GM12864 (cell line): ENCODE results near the gene SURF2.
A peak's percentile ranks its signal among the peaks of the same experiment; 100 is the strongest.
"Not testable (repeated sequence)": the region's sequence is repeated elsewhere in the genome, so short reads cannot be mapped to it uniquely, and the experiment has no call there.

Experiments
- DNase-seq: peaks from one replicate; pipeline ENCODE4 v3.0.0-alpha.2; 2011; ENCODE audit warnings: low read depth
- H3K4me3 ChIP-seq: 2 replicates; pipeline ENCODE4 v1.5.1; 2011; ENCODE audit warnings: mild to moderate bottlenecking, low read depth, low read length, control low read depth
- TF ChIP-seq, protein P1 (sequence below): IDR thresholded peaks from 2 replicates; pipeline ENCODE4 v1.5.1; 2011; ENCODE audit warnings: low read depth, mild to moderate bottlenecking, moderate library complexity, low read length, control low read depth, inconsistent platforms; ENCODE audit errors: missing control alignments

The SURF2 gene

DNA sequence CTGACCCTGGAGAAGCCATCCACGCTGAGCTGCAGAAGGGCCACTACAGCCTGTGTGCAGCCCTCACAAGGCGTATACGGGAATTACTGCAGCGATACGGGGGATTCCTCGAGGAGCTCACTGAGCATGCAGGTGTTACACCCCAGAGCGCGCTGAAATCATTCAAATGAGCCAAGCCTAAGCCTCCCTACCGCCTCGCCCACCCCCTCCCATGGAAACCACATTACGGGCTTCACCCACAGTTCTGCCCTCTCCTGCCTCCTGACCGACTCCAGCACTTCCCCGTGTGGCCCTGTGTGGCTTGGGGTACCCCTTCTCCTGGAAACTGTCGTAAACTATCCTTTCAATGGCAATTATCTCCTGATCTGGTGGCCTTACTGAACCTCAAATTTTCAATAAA, 33.6 kb upstream of the SURF2 start:
- no peak overlapping the region for H3K4me3 ChIP-seq
- DNase-seq: no peak
- TF ChIP-seq, protein P1, sequence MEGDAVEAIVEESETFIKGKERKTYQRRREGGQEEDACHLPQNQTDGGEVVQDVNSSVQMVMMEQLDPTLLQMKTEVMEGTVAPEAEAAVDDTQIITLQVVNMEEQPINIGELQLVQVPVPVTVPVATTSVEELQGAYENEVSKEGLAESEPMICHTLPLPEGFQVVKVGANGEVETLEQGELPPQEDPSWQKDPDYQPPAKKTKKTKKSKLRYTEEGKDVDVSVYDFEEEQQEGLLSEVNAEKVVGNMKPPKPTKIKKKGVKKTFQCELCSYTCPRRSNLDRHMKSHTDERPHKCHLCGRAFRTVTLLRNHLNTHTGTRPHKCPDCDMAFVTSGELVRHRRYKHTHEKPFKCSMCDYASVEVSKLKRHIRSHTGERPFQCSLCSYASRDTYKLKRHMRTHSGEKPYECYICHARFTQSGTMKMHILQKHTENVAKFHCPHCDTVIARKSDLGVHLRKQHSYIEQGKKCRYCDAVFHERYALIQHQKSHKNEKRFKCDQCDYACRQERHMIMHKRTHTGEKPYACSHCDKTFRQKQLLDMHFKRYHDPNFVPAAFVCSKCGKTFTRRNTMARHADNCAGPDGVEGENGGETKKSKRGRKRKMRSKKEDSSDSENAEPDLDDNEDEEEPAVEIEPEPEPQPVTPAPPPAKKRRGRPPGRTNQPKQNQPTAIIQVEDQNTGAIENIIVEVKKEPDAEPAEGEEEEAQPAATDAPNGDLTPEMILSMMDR: no peak

DNA sequence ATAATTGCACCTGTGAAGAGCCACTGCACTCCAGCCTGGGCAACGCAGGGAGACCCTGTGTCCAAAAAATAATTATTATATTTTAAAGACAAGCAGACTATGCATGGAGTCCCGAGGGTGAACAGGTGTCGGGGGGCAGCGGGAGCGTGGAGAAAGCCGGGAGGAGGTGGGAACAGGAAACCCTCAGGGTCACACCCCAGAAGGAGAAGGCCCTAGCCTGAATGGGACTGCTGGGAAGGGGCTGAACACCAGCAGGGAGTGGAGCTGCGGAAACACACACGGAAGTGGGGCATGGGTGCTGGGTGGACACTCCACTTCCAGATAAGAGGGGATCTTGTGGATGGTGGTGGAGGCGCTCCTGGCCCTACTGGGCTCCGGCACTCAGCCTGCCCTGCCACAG, 33.1 kb upstream of the SURF2 start:
- DNase-seq: no peak
- TF ChIP-seq, protein P1: no peak
- H3K4me3 ChIP-seq: no peak overlapping the region

DNA sequence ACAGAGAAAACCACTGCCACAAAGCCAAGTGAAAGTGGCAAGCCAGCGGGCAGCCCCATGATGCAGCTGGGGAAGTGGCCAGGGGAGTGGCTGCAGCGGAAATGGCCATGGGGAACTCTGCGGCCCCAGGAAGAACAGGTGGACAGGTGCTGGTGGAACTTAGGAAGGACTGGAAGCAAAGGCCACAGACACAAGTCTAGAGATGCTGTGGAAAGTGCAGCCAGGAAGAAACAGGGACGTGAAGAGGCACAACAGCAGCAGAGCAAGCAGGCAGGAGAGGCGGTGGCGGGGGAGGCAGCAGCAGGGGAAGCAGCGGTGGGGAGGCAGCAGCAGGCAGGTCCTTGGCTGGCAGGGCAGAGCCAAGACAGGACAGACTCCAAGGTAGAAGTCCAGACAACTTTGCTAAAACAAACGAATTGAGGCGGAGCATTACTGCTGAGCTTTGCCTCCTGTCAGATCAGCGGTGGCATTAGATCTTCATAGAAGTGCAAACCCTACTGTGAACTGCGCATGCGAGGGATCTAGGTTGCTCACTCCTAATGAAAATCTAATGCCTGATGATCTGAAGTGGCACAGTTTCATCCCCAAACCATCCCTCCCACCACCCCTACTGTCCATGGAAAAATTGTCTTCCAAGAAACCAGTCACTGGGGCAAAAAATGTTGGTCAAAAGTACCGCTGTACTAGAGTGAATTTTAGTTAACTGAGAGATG, 32.2 kb upstream of the SURF2 start:
- TF ChIP-seq, protein P1: no peak
- no peak overlapping the region for H3K4me3 ChIP-seq
- no peak for DNase-seq

DNA sequence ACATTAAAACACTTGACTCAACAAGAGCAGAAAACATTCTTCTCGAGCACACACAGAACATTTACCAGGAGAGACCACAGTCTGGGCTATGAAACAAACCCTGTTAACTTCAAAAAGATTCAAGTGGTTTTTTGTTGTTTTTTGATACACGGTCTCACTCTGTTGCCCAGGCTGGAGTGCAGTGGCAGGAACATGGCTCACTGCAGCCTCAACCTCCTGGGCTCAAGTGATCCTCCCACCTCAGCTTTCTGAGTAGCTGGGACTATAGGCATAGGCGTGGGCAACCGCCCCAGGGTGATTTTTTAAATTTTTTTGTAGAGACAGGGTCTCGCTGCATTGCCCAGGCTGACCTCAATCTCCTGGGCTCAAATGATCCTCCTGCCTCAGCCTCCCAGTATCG, 29.3 kb upstream of the SURF2 start:
- H3K4me3 ChIP-seq, DNase-seq: not testable (repeated sequence)

DNA sequence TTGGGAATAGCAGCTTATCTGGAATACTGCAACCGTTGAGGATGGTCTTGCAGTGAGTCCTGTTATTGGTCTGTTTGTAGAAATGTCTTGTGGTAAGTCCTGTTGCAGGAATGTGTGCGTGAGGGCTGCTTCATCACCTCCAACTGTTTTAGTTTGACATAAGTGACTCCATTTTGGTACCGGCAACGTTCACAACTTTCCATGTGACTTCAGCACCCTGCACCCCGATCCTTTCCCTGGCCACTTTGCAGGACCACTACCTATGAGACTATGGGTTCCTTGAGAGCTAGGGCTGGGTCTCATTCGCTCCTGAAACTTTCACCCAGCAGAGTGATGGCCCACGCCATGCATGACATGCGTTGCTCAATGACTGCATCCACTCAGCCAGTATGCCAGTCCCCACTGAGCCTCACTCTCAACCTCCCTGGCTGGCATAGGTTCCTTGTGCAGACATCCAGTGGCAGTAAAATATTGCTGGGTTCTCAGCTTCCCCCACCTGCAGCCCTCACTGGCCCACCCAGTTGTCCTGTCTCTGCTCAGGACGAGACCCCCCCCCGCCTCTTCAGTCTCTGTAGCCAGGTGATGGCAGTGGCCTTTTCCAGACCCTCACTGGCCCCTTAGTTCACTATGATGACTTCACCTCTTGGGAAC, 28.4 kb upstream of the SURF2 start:
- TF ChIP-seq, protein P1: no peak
- no peak for DNase-seq
- H3K4me3 ChIP-seq: no peak overlapping the region

DNA sequence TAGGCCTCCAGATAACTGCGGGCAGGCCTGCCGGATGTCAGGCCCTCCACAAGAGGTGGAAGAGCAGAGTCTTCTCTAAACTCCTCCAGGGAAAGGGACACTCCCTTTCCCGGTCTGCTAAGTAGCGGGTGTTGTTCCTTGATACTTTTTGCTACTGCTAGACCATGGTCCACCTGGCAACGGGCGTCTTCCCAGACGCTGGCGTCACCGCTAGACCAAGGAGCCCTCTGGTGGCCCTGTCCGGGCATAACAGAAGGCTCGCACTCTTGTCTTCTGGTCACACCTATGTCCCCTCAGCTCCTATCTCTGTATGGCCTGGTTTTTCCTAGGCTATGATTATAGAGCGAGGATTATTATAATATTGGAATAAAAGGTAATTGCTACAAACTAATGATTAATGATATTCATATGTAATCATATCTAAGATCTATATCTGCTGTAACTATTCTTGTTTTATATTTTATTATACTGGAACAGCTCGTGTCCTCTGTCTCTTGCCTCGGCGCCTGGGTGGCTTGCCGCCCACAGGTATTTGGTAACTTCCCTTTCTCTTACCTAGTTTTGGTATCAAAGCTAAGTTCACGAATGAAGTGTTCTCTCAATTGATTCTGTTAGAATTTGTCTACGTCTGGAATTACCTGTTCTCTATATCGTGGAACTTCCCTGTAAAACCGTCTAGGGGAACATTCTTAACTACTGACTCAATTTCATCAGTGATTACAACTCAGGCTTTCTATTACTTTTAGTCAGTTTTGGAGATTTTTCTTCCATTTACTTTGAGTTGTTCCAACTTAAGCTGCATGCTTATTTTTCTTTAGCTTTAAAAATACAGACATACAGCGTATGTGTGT, 26.8 kb upstream of the SURF2 start:
- H3K4me3 ChIP-seq, DNase-seq: not testable (repeated sequence)
- TF ChIP-seq, protein P1: peak; percentile 57

DNA sequence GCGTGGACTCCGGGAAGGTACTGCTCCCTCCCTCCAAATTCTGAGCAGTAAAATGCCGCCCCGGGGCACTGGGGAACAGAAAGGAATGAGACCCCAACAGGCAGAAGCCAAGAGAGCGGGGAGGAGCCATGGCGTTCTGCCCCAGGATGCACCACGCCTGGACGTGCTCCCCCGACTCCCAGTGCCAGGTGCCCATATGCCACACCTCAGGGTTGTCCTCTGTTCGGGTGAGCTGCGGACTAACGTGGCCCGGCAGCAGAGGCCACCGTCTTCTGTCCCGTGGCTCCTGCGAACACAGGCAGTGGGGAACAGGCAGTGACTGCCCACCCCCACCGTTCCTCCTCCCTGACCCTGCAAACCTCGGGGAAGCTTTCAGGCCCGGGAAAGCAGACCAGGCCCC, 25.1 kb upstream of the SURF2 start:
- no peak for DNase-seq
- no peak overlapping the region for H3K4me3 ChIP-seq
- TF ChIP-seq, protein P1: no peak
